ENCODE measurements around the gene NXPH1. TPM values are rescaled to one million over a fixed set of nuclear protein-coding genes. Genes with fewer than 3 reads are reported as not detected.

The NXPH1 gene
- total and polyA plus RNA-seq, 9 donors = 0.05 to 0.12 TPM; not detected in 7

DNA sequence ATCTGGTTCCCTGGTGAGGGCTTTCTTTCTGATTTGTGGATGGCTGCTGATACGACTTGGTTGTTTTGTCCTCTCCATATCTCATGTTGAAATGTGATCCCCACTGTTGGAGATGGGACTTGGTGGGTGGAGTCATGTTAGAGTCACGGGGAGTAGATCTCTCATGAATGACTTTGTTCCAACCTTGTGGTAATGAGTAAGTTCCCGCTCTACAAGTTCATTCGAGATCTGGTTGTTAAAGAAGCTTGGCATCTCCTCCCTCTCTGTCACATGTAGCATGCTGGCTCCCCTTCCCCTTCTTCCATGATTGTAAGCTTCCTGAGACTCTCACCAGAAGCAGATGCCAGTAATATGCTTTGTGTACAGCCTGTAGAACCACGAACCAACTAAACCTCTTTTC, 37.1 kb upstream of the NXPH1 start:
- no peak for DNase-seq
- no peaks in the 10 kb centered on the region for H3K36me3 ChIP-seq
- no peaks in the 10 kb centered on the region for H3K27me3 ChIP-seq
- no peak overlapping the region for H3K4me3 ChIP-seq
- 59 to 67% (median 63%) methylated on average over 5 of the region's 5 CpGs for WGBS, 3 donors
- no peaks in the 10 kb centered on the region for H3K9me3 ChIP-seq
- intact Hi-C loops (cut with DNase I) = no loop called here
- H3K4me1 ChIP-seq (ENCODE audit: insufficient read depth) = no peaks in the 10 kb centered on the region
- TF ChIP-seq POLR2A (IDR thresholded peaks at IDR 0.05) = no peak
- TF ChIP-seq, protein P1, sequence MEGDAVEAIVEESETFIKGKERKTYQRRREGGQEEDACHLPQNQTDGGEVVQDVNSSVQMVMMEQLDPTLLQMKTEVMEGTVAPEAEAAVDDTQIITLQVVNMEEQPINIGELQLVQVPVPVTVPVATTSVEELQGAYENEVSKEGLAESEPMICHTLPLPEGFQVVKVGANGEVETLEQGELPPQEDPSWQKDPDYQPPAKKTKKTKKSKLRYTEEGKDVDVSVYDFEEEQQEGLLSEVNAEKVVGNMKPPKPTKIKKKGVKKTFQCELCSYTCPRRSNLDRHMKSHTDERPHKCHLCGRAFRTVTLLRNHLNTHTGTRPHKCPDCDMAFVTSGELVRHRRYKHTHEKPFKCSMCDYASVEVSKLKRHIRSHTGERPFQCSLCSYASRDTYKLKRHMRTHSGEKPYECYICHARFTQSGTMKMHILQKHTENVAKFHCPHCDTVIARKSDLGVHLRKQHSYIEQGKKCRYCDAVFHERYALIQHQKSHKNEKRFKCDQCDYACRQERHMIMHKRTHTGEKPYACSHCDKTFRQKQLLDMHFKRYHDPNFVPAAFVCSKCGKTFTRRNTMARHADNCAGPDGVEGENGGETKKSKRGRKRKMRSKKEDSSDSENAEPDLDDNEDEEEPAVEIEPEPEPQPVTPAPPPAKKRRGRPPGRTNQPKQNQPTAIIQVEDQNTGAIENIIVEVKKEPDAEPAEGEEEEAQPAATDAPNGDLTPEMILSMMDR (IDR thresholded peaks at IDR 0.05) = no peak
- TF ChIP-seq EP300 (IDR thresholded peaks at IDR 0.05) = no peak
- no peak overlapping the region for H3K27ac ChIP-seq

DNA sequence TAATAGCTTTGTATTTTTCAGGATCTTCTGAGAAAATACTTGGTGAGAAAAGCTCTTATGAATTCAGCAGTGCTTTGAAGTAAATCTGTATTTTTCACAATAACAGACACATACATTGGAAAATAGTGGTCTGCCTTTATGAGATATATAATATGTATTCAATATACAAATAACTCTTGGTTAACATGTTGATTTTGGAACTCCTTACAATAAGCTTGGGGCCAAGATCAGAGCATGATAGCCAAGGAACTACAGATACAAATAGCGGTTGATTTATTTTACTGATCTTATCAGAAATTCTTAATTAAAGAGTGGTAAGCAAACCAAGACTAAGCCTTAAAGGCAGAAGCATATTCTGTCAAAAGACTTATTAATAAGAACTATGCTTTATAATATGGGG, 24.5 kb upstream of the NXPH1 start:
- TF ChIP-seq POLR2A (IDR thresholded peaks at IDR 0.05) (no peak), EP300 (IDR thresholded peaks at IDR 0.05) (no peak)
- TF ChIP-seq, protein P1 (IDR thresholded peaks at IDR 0.05) = no peak
- no peaks in the 10 kb centered on the region for H3K27me3 ChIP-seq
- no peak overlapping the region for H3K27ac ChIP-seq
- H3K4me3 ChIP-seq = no peak overlapping the region
- no peak for DNase-seq
- intact Hi-C loops (cut with DNase I) = no loop called here
- H3K36me3 ChIP-seq = no peaks in the 10 kb centered on the region
- WGBS, 3 donors = 80 to 90% (median 85%) methylated on average over 1 of the region's 1 CpG
- H3K9me3 ChIP-seq = no peaks in the 10 kb centered on the region
- no peaks in the 10 kb centered on the region for H3K4me1 ChIP-seq (ENCODE audit: insufficient read depth)

GRCh38 chr7:8411103-8411502, 22.3 kb upstream of the NXPH1 start:
- no peak for TF ChIP-seq POLR2A (IDR thresholded peaks at IDR 0.05)
- TF ChIP-seq, protein P1 (IDR thresholded peaks at IDR 0.05) = no peak
- no peak for TF ChIP-seq EP300 (IDR thresholded peaks at IDR 0.05)
- H3K4me3 ChIP-seq = no peak overlapping the region
- no peak overlapping the region for H3K27ac ChIP-seq
- no peak for DNase-seq
- intact Hi-C loops (cut with DNase I) = no loop called here
- no peaks in the 10 kb centered on the region for H3K27me3 ChIP-seq
- no peaks in the 10 kb centered on the region for H3K36me3 ChIP-seq
- no peaks in the 10 kb centered on the region for H3K4me1 ChIP-seq (ENCODE audit: insufficient read depth)
- no peaks in the 10 kb centered on the region for H3K9me3 ChIP-seq
- 59 to 79% (median 70%) methylated on average over 1 of the region's 1 CpG for WGBS, 3 donors

DNA sequence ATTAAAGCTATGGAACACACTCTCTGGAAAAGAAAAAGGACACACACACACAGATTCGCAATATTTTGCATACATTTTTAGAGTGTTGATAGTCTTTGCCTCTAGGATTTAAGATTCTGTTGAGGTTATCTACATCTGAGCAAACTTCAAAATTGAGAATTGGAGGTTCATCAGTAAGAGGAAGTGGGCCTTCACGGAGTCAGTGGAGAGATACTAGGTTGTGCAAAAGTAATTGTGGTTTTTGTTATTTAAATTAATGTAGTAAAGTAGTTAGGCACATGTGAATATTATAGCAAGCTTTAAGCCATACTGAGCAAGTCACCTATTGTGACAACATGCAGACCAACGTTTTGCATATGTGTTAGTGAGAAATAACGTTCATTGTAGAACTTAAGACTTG, 19.8 kb upstream of the NXPH1 start:
- intact Hi-C loops (cut with DNase I) = no loop called here
- H3K27ac ChIP-seq = no peak overlapping the region
- H3K4me1 ChIP-seq (ENCODE audit: insufficient read depth) = no peaks in the 10 kb centered on the region
- no peaks in the 10 kb centered on the region for H3K36me3 ChIP-seq
- H3K4me3 ChIP-seq = no peak overlapping the region
- H3K27me3 ChIP-seq = no peaks in the 10 kb centered on the region
- TF ChIP-seq, protein P1 (IDR thresholded peaks at IDR 0.05) = no peak
- TF ChIP-seq POLR2A (IDR thresholded peaks at IDR 0.05) (no peak), EP300 (IDR thresholded peaks at IDR 0.05) (no peak)
- WGBS, 3 donors = 75 to 83% (median 76%) methylated on average over 4 of the region's 4 CpGs
- DNase-seq = no peak
- no peaks in the 10 kb centered on the region for H3K9me3 ChIP-seq

Measured in ovary (tissue), 9 donors.